GM21447 (cell line): ENCODE measurements around the gene XYLB.

ENCODE experiments used
- ATAC-seq: cut with Tn5 transposase; IDR thresholded peaks from one replicate; pipeline ENCODE4 v1.9.1; 2021; ENCODE audit not compliant: unreplicated experiment

XYLB gene

DNA sequence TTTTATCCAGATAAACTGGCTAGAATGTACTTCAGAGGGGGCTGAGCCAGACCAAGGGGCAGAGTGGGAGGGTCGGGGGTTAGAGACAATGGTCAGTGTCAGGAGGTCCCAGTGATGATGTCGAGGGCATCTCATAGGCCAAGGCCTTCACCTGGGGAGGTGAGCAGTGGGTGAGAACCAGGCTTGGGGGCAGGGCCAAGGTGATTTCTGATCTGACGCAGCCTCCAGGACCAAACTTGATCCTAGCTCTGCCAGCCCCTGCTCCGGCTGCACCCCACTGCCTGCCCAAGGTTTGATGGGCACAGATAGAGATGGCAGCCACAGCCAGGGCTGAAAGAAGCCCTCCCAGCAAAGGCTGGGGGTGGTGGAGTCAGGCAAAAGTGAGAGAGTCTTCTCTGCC lies 14.9 kb downstream of the XYLB start:
- no peak for ATAC-seq

GRCh38 chr3:38362825-38363224 lies 16.2 kb downstream of the XYLB start:
- ATAC-seq, result no peak

GRCh38 chr3:38364721-38365400 lies 18.3 kb downstream of the XYLB start:
- no peak for ATAC-seq

DNA sequence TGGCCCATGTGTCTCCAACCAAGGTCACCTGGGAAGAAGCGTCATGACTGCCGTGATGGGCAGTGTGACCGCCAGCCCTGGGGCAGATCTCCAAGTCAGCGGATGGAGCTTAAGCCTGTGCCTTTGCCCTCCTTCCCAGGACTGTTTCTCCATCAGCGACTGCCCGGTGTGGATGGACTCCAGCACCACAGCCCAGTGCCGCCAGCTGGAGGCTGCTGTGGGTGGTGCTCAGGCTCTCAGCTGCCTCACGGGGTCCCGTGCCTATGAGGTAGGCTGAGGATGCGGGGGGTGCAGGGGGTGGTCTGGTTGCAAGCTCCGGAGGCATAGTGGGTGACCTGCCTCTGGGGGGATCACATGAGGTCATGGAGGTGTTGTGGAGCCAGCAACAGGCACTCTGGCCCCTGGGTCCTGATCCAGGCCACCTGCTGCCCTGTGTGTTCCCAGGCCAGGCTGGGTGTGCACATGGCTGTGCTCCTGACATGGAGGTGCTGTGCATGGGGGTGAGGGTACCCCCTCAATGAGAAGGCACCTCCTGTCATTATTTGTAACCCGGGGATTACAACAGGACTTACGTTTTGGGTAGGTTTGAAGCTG lies 19.0 kb downstream of the XYLB start:
- no peak for ATAC-seq

DNA sequence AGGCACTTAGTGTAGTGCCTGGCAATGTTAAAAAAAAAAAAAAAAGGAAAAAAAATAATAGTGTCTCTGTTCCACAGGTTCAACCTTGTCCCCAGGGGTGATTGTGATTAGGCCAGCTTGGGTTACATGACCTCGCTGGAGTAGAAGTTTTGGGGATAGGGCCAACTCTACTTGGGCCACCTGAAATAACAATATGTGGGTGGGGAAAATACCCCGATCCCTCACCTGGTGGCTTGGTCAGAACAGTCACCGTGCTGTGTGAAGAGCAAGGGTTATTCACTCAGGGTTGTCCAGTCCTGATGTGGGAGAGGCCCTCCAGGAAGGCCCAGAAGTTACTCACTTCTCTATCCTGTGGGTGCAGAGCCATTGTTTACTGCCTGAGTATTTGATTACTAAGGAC lies 19.5 kb downstream of the XYLB start:
- ATAC-seq, result no peak

DNA sequence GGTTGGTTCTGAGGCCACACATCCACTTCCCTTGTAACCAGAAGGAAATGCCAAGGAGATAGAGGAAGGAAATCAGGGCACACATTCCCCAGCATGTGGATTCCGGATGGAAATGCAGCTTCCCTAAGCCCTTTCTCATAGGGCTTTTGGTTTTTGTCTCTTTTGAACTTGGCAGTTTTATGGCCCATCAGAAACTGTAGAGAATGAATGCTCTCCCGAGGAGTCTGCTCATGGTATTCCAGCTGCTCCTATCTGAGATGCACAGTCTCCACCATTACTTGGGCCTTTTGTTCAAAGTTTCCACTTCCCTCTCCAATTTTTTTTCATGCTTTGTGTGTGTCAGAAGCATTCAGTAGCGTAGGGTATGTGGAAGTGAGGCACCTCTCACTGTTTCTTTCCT lies 21.2 kb downstream of the XYLB start:
- no peak for ATAC-seq

GRCh38 chr3:38368238-38368637 lies 21.7 kb downstream of the XYLB start:
- ATAC-seq, result no peak

DNA sequence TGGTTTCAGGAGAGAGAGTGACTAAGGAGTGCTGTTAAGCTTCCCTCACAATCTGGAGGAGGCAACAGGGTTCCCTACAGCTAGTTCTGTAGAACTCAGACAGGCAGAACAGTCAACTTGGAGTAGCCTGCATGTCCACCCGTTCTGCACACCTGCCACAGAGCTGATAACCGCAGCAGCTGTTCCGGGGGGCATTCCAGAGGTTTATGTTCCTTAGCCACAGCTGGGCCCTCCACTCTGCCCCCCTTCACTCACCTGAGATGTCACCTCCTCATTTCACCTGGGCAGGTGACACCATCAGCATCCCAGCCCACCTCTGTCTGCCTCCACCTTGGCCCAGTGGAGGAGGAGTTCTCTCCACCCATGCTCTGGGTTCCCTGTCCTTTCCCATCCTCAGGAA lies 22.6 kb downstream of the XYLB start:
- ATAC-seq, result no peak

- ATAC-seq, result no peak
Observed at GRCh38 chr3:38370149-38370548, 23.6 kb downstream of the XYLB start.

GRCh38 chr3:38370861-38371260 lies 24.3 kb downstream of the XYLB start:
- no peak for ATAC-seq

- no peak for ATAC-seq
Observed at GRCh38 chr3:38371541-38372213, 25.1 kb downstream of the XYLB start.

DNA sequence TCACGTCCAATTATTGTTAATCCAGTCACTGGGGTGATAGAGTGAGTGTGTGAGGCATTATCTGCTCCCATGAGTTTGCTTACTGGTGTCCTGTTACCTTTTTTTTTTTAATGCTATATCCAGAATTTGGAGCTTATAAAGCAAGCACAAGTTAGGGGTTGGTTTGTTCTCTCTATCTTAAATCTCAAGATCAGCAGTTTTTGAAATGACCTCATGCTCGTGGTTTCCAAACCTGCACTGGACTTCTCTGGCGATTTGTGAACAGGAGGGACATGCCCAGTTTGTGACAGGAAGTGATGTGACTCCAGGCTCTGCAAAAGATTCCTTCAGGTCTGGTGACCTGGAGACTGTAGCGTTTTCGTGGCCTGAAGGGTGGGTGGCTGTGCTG lies 25.6 kb downstream of the XYLB start:
- no peak for ATAC-seq

- ATAC-seq, result no peak
Observed at GRCh38 chr3:38374221-38374620, 27.6 kb downstream of the XYLB start.

DNA sequence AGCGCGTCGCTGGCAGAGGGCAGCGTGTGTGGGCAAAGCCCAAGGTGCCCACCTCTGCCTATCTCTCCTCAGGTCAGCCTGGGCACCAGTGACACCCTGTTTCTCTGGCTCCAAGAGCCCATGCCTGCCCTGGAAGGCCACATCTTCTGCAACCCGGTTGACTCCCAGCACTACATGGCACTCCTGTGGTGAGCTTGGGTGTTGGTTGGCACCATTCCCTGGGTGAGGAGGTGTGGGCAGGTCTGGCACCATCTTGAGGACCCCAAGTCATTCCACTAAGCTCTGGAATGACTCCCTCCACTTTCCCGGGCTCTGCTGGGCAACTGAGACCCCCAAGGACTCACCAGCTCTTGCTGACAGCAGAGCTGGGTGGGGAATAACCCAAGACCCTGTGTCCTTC lies 28.5 kb downstream of the XYLB start:
- ATAC-seq, result no peak

DNA sequence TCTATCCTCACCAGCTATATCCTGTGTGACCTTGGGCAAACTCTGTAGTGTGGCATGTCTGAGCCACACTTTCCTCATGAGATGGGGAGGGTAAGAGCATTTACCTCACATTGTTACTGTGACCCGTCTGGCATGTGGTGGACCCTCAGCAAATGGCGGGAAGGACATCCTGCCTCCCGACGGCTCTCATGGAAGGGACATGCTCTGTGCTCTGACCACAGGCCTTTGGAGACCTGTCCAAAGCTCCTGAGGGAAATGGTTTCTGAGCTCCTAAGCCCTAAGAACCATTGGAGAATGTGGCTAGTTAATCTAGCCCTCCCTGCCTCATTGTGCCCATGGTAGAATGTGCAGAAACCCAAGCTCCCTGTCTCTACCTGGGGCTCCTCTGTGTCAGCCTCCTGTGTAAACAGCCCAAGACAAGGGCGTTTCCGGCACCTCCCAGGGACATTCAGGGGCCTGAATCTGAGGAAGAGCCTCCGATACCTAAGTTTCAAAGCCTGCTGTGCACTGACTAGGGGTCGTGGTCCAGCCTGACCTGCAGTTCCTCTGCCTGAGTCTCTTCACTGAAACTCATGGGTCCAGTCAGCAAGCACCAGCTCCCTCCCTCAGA lies 29.0 kb downstream of the XYLB start:
- no peak for ATAC-seq

- ATAC-seq, result no peak
Observed at GRCh38 chr3:38376098-38376816, 29.7 kb downstream of the XYLB start.

- no peak for ATAC-seq
Observed at GRCh38 chr3:38379201-38379770, 32.7 kb downstream of the XYLB start.

DNA sequence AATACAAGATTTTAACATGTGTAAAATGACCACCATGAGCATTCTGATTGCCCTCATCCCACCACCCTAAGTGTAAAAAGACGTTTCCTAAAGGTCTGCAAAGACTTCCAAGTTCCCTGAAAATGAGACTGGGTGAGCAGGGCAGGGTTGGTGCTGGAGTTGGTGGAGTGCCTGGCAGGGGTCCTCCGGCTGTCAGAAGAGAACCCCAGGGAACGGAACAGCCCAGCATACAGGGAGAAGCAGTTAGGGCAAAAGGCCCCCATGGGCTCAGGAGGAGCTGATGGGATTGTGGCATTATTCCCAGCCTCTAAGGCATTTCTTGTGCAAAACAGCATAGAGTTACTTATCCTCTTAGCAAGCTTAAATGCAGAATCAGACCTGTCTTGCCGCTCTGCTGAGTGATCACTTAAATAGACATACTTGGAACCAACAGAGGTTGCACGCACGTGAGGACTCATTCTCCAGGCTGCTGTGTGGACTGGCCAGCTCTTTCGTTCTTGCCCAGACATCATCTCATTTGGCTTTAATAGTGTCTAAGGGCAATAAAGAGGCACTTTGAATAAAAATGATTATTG lies 36.0 kb downstream of the XYLB start:
- no peak for ATAC-seq

GRCh38 chr3:38383156-38383875 lies 36.7 kb downstream of the XYLB start:
- ATAC-seq, result no peak
